Measurements from ENCODE around the gene LYZL1.
"Not testable (repeated sequence)": the region's sequence is repeated elsewhere in the genome, so short reads cannot be mapped to it uniquely, and the experiment has no call there.

LYZL1 gene

DNA sequence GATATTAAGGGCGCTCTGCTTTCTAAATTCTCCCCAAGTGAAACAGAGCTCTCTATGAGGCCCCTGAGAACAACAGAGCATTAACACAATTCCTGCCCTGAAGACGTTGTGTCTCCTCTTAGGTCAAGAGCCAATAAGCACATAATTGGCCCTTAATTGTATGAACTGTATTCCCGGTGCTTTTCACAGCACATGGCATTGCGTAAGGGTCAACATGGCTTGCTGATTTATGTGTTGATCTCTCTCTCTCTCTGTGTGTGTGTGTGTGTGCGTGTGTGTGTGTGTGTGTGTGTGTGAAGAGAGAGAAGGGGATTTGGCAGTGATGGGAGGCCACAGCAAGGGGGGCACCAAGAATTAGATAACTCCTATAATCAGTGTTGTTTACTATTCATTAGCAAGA lies 40.5 kb downstream of the LYZL1 start:
- no peak overlapping the region for H3K4me3 ChIP-seq (ENCODE audit: low read depth, low read length)
- TF ChIP-seq, protein P1, sequence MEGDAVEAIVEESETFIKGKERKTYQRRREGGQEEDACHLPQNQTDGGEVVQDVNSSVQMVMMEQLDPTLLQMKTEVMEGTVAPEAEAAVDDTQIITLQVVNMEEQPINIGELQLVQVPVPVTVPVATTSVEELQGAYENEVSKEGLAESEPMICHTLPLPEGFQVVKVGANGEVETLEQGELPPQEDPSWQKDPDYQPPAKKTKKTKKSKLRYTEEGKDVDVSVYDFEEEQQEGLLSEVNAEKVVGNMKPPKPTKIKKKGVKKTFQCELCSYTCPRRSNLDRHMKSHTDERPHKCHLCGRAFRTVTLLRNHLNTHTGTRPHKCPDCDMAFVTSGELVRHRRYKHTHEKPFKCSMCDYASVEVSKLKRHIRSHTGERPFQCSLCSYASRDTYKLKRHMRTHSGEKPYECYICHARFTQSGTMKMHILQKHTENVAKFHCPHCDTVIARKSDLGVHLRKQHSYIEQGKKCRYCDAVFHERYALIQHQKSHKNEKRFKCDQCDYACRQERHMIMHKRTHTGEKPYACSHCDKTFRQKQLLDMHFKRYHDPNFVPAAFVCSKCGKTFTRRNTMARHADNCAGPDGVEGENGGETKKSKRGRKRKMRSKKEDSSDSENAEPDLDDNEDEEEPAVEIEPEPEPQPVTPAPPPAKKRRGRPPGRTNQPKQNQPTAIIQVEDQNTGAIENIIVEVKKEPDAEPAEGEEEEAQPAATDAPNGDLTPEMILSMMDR (IDR thresholded peaks at IDR 0.05; ENCODE audit: borderline replicate concordance, insufficient read depth, low read depth, low read length), result no peak

DNA sequence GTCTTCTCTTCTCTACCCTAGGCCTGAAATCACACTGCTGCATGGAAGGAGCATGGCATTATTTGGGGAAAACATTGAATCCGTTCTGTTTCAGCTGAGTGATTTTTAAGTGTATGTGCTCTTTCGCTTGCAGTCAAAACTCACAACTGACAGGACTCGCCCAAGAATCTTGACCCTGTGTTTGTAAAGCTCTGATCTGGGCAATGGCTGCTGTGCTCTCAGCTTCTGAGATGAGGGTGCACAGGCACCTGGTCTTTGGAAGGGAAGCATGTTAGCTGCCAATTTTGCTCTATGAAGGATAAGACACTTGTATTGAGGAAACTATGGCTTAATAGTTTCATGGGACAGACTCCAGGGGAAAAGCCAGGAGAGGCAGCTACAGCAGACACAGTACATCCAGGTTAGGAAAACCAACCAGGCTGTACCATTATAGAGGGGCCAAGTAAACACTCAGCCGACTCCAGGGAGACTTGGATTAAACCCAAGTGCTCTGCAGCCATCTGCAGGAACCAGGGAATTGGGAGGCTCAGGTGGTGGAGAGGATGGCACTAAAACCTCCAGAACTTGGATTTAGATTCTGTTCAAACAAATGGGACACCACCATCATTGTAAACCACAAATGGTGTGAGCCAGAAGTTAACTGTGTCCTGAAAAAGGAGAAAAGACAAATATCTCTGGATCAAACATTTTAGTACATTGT lies 43.3 kb downstream of the LYZL1 start:
- TF ChIP-seq, protein P1 (IDR thresholded peaks at IDR 0.05; ENCODE audit: borderline replicate concordance, insufficient read depth, low read depth, low read length), result no peak
- H3K4me3 ChIP-seq (ENCODE audit: low read depth, low read length), result no peak overlapping the region

DNA sequence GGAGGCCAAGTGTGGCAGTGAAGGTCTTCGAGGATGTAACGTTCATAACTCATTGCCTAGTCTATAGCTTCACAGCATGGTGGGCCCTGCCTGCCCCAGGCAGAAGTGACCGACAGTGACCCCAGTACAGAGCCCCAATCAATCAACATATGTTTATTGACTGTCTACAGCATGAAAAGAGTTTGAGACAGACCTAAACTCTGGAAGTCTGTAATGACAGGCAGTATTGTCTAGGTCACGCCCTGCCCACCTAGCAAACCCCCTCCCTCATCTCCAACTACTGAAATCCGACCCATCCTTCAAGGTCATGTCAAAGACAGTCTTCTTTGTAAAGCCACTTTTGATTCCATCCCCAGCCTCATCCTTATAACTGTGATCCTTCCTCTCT lies 43.9 kb downstream of the LYZL1 start:
- no peak overlapping the region for H3K4me3 ChIP-seq (ENCODE audit: low read depth, low read length)
- TF ChIP-seq, protein P1 (IDR thresholded peaks at IDR 0.05; ENCODE audit: borderline replicate concordance, insufficient read depth, low read depth, low read length), result no peak

DNA sequence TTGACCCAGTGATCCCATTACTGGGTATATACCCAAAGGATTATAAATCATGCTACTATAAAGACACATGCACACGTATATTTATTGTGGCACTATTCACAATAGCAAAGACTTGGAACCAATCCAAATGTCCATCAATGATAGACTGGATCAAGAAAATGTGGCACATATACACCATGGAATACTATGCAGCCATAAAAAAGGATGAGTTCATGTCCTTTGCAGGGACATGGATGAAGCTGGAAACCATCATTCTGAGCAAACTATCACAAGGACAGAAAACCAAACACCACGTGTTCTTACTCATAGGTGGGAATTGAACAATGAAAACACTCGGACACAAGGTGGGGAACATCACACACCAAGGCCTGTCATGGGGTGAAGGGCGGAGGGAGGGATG lies 48.7 kb downstream of the LYZL1 start:
- not testable (repeated sequence) for H3K4me3 ChIP-seq (ENCODE audit: low read depth, low read length)

DNA sequence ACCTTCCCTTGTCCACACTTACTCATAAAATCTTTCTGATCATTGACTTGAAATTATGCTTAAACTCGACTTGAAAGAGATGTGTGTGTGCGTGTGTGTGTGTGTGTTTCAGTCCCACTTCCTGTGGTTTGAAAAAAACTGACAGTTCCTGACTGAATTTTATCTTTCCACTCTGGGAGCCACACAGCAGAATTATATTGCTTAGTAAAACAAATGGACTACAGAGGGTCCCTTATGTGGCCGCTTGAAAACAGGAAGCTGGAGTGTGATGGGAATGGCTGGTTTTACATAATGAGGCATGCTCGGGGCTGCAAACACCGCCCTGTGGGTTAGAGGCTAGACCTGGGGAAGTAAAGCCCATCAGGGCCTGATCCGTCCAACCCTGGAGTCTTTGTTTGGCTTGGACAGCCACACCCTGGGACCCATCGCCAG lies 54.8 kb downstream of the LYZL1 start:
- TF ChIP-seq, protein P1 (IDR thresholded peaks at IDR 0.05; ENCODE audit: borderline replicate concordance, insufficient read depth, low read depth, low read length), result no peak
- no peak overlapping the region for H3K4me3 ChIP-seq (ENCODE audit: low read depth, low read length)

DNA sequence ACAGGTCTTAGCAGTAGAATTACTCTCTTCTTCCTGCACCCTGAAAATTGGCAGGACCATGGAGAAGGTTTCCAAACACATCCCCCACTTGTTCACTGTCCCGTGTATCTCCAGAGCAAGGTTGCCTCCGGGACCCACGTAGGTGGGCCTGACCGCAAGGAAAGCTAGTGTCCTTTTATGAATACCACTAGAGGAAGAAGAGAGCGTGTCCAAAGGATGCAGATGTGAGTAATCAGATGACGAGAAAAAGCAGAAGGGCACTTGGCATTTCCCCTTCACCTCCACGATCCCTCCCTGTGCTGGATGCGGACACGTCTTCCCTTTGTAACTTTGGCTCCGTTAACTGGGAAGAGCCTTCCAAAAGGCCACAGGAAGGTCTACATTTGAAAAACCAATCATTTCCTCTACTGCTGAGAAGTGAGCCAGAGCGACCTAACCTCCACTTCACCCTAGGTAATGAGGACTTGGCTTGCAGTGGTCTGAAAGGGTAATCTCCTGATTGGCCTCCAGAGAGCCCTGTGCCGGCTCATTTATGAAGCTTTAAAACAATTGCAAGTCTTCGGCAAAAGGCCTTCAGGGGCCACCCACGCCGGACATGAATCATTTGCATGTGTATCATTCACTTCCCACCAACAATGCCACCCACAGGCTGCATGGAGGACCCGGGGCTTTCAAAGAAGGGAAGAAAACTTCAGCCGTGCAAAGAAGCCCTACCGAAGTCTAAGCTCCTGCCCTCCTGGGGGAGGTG lies 55.4 kb downstream of the LYZL1 start:
- TF ChIP-seq, protein P1 (IDR thresholded peaks at IDR 0.05; ENCODE audit: borderline replicate concordance, insufficient read depth, low read depth, low read length), result no peak
- no peak overlapping the region for H3K4me3 ChIP-seq (ENCODE audit: low read depth, low read length)

DNA sequence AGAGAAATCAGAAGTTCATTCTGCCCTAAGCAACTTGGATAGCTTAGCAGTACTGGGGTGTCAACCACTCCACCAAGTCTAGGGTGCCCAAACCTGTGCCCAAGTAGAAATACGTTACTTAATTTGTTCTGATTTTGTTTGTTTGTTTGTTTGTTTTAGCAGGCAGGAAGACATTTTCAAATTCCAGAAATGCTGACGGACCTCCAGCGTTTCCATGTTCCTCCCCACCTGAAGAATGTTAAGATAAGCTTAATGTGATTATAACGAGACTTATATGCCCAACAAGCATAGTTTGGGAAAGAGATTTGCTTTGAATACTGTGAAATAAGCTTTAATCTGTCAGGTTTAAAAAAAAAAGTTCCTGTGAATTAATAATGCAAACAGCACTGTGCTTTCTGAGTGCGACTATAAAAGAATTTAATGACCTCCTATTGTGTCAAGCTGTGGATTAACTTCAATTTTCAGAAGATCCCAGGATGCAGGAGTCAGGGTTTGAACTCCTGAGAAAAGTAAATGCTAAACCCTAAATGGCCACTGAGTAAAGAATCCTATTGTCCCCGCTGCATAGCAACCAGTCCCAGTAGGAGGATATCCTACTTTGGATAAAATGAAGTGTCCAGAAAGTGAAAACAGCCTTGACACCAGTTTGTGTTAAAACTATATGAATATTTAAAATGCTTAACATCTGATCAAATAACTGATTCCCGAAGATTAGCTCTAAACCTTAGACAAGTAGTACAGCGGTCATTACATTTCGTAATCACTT lies 56.5 kb downstream of the LYZL1 start:
- H3K4me3 ChIP-seq (ENCODE audit: low read depth, low read length), result no peak overlapping the region
- TF ChIP-seq, protein P1 (IDR thresholded peaks at IDR 0.05; ENCODE audit: borderline replicate concordance, insufficient read depth, low read depth, low read length), result no peak

Data from GM12875 (cell line).